H1 (cell line): ENCODE results near the gene CCL15. TPM values are rescaled to one million over a fixed set of nuclear protein-coding genes. Genes with fewer than 3 reads are reported as not detected.

Experiments used
- CTCF ChIA-PET: fragments of 300-600 bp; sonication (Branson Sonifier 250); formaldehyde crosslinking; loops from one replicate; lab custom pipeline; 2021; ENCODE audit not compliant: partially characterized antibody; lab: Charles Lee
- POLR2A ChIA-PET: fragments of 300-600 bp; sonication (Branson Sonifier 250); formaldehyde crosslinking; loops from one replicate; lab custom pipeline; 2021; ENCODE audit warnings: inconsistent platforms; ENCODE audit not compliant: partially characterized antibody; lab: Charles Lee
- DNase-seq, 2 experiments: peaks; one replicate each; pipeline versions ENCODE4 v3.0.0 to v3.0.0-alpha.2; 2010 to 2022; ENCODE audit warnings: low spot score in 2 of 2, low read depth in 1 of 2, mixed read lengths in 1 of 2
- FAIRE-seq: peaks from 2 replicates; lab custom pipeline; 2011; peaks lifted over from hg19 to GRCh38; lab: Jason Lieb, UNC
- H2AFZ ChIP-seq: 2 replicates; pipeline ENCODE4 v1.8.1; 2012; ENCODE audit warnings: low read length, inconsistent platforms
- H2AK5ac ChIP-seq: 2 replicates; pipeline ENCODE4 v1.6.1; 2013; ENCODE audit warnings: low read depth, low read length
- H2BK120ac ChIP-seq: replicated peaks from 2 replicates; pipeline ENCODE3; 2013; ENCODE audit warnings: low read depth, low read length, inconsistent platforms
- H2BK12ac ChIP-seq: 2 replicates; pipeline ENCODE4 v1.6.1; 2013; ENCODE audit warnings: low read depth, low read length
- H2BK15ac ChIP-seq: 2 replicates; pipeline ENCODE4 v1.6.1; 2013; ENCODE audit warnings: low read length
- H2BK20ac ChIP-seq: 2 replicates; pipeline ENCODE4 v1.6.1; 2013; ENCODE audit warnings: low read length
- H2BK5ac ChIP-seq: 2 replicates; pipeline ENCODE4 v1.6.1; 2013; ENCODE audit warnings: low read depth, low read length
- H3K14ac ChIP-seq: 2 replicates; pipeline ENCODE4 v1.6.1; 2013; ENCODE audit warnings: inconsistent platforms; ENCODE audit not compliant: insufficient read length
- H3K18ac ChIP-seq: 2 replicates; pipeline ENCODE4 v1.6.1; 2013; ENCODE audit warnings: low read length; ENCODE audit errors: extremely low read depth
- H3K23ac ChIP-seq: 2 replicates; pipeline ENCODE4 v1.6.1; 2013; ENCODE audit warnings: inconsistent platforms; ENCODE audit not compliant: insufficient read length
- H3K23me2 ChIP-seq: 2 replicates; pipeline ENCODE4 v1.6.1; 2013; ENCODE audit warnings: low read depth, low read length
- H3K27ac ChIP-seq: 2 replicates; pipeline ENCODE4 v1.6.1; 2011; ENCODE audit warnings: low read depth, low read length, inconsistent platforms
- H3K27me3 ChIP-seq, 4 experiments: replicated peaks in 1 of 4; 1 replicate in 1 of 4; 2 replicates in 3 of 4; pipeline versions ENCODE4 v1.6.1 to v1.8.1; 2011 to 2013; ENCODE audit warnings: low read length in 3 of 4, mild to moderate bottlenecking in 3 of 4, inconsistent platforms in 2 of 4, mixed read lengths in 2 of 4, moderate library complexity in 1 of 4; ENCODE audit not compliant: control insufficient read depth in 3 of 4, insufficient read depth in 3 of 4; ENCODE audit errors: extremely low read depth in 1 of 4
- H3K36me3 ChIP-seq, 4 experiments: 2 replicates each; pipeline versions ENCODE4 v1.6.1 to v1.8.1; 2011 to 2013; ENCODE audit warnings: mild to moderate bottlenecking in 4 of 4, low read length in 3 of 4, moderate library complexity in 2 of 4, control low read depth in 1 of 4, inconsistent platforms in 1 of 4; ENCODE audit not compliant: insufficient read depth in 4 of 4, control insufficient read depth in 2 of 4
- H3K4ac ChIP-seq: replicated peaks from 2 replicates; pipeline ENCODE3; 2013; ENCODE audit warnings: low read length, low read depth, mixed read lengths, inconsistent platforms; ENCODE audit not compliant: insufficient read length
- H3K4me1 ChIP-seq, 4 experiments: replicated peaks in 1 of 4; 1 replicate in 1 of 4; 2 replicates in 3 of 4; pipeline versions ENCODE4 v1.6.1 to v1.8.1; 2011 to 2013; ENCODE audit warnings: low read length in 3 of 4, inconsistent platforms in 2 of 4, mixed read lengths in 1 of 4; ENCODE audit not compliant: insufficient read depth in 4 of 4, control insufficient read depth in 3 of 4
- H3K4me2 ChIP-seq, 2 experiments: 2 replicates each; pipeline versions ENCODE4 v1.6.1 to v1.8.1; 2011 to 2013; ENCODE audit warnings: low read depth in 2 of 2, low read length in 2 of 2, control low read depth in 1 of 2, inconsistent platforms in 1 of 2, mild to moderate bottlenecking in 1 of 2; ENCODE audit not compliant: insufficient read depth in 1 of 2
- H3K4me3 ChIP-seq, 4 experiments: fragments of 200-600, 300-600 bp in 1 of 4; sonication (generic), shearing (Covaris generic), sonication (Bioruptor Twin) in 1 of 4; 2 replicates each; pipeline versions ENCODE4 v1.5.1 to v1.8.1; 2011 to 2016; ENCODE audit warnings: low read length in 4 of 4, low read depth in 3 of 4, control low read depth in 2 of 4, inconsistent platforms in 2 of 4, mild to moderate bottlenecking in 2 of 4, mixed read lengths in 1 of 4, moderate library complexity in 1 of 4; ENCODE audit not compliant: insufficient read depth in 2 of 4; ENCODE audit errors: extremely low read depth in 1 of 4
- H3K56ac ChIP-seq: replicated peaks from 2 replicates; pipeline ENCODE3; 2013; ENCODE audit warnings: low read depth, mild to moderate bottlenecking, mixed read lengths, low read length, inconsistent platforms; ENCODE audit not compliant: insufficient read length
- H3K79me1 ChIP-seq: 2 replicates; pipeline ENCODE4 v1.6.1; 2013; ENCODE audit warnings: low read depth, low read length, control low read depth
- H3K79me2 ChIP-seq, 2 experiments: 2 replicates each; pipeline versions ENCODE4 v1.6.1 to v1.8.1; 2012 to 2013; ENCODE audit warnings: low read length in 2 of 2, mild to moderate bottlenecking in 2 of 2, inconsistent platforms in 1 of 2; ENCODE audit not compliant: insufficient read depth in 2 of 2, control insufficient read depth in 1 of 2
- H3K9ac ChIP-seq, 4 experiments: replicated peaks in 1 of 4; 1 replicate in 1 of 4; 2 replicates in 3 of 4; pipeline versions ENCODE4 v1.6.1 to v1.8.1; 2011 to 2013; ENCODE audit warnings: low read depth in 3 of 4, low read length in 3 of 4, control low read depth in 2 of 4, mild to moderate bottlenecking in 2 of 4, moderate library complexity in 2 of 4, inconsistent platforms in 1 of 4; ENCODE audit errors: extremely low read depth in 1 of 4
- H3K9me3 ChIP-seq, 2 experiments: 2 replicates each; pipeline versions ENCODE4 v1.6.1 to v1.8.1; 2012 to 2013; ENCODE audit warnings: mild to moderate bottlenecking in 2 of 2, moderate library complexity in 2 of 2, control low read depth in 1 of 2, inconsistent platforms in 1 of 2, low read depth in 1 of 2, low read length in 1 of 2, mixed read lengths in 1 of 2; ENCODE audit not compliant: insufficient read depth in 2 of 2
- H4K20me1 ChIP-seq, 2 experiments: replicated peaks in 1 of 2; 2 replicates each; pipeline versions ENCODE3 to v1.8.1; 2011 to 2013; ENCODE audit warnings: inconsistent platforms in 2 of 2, low read length in 2 of 2, mild to moderate bottlenecking in 1 of 2; ENCODE audit not compliant: insufficient read depth in 2 of 2, control insufficient read depth in 1 of 2
- H4K5ac ChIP-seq: 2 replicates; pipeline ENCODE4 v1.6.1; 2013; ENCODE audit warnings: low read length, low read depth, mixed read lengths, inconsistent platforms; ENCODE audit not compliant: insufficient read length
- H4K8ac ChIP-seq: 2 replicates; pipeline ENCODE4 v1.8.0; 2013; ENCODE audit warnings: mild to moderate bottlenecking, moderate library complexity, low read length, inconsistent platforms; ENCODE audit not compliant: insufficient read depth; ENCODE audit errors: extremely low read depth
- H4K91ac ChIP-seq: replicated peaks from 2 replicates; pipeline ENCODE3; 2013; ENCODE audit warnings: low read length, mixed read lengths, inconsistent platforms; ENCODE audit not compliant: insufficient read length
- CEBPB ChIP-seq: IDR thresholded peaks from 2 replicates; pipeline ENCODE4 v1.6.1; 2012; ENCODE audit warnings: low read depth, low read length
- CHD1 ChIP-seq: IDR thresholded peaks from 2 replicates; pipeline ENCODE4 v1.6.1; 2012; ENCODE audit warnings: low read depth, low read length, improper control_type of control experiment
- KDM1A ChIP-seq: fragments of 200-600, 300-600 bp; sonication (generic); IDR thresholded peaks from 2 replicates; pipeline ENCODE4 v1.7.1; 2016; ENCODE audit warnings: mild to moderate bottlenecking, low read length, borderline replicate concordance
- NANOG ChIP-seq: IDR thresholded peaks from 2 replicates; pipeline ENCODE4 v1.6.1; 2011; ENCODE audit warnings: low read length, low read depth, mild to moderate bottlenecking, inconsistent platforms; ENCODE audit not compliant: insufficient read depth, poor library complexity, severe bottlenecking
- POLR2AphosphoS5 ChIP-seq: IDR thresholded peaks from 2 replicates; pipeline ENCODE4 v1.6.1; 2011; ENCODE audit warnings: low read depth, low read length
- SP2 ChIP-seq: IDR thresholded peaks from 2 replicates; pipeline ENCODE4 v1.6.1; 2012; ENCODE audit warnings: mild to moderate bottlenecking, low read length, inconsistent platforms
- SP4 ChIP-seq: IDR thresholded peaks from 2 replicates; pipeline ENCODE4 v1.6.1; 2012; ENCODE audit warnings: low read length, inconsistent platforms
- TCF12 ChIP-seq: IDR thresholded peaks from 2 replicates; pipeline ENCODE4 v1.6.1; 2011; ENCODE audit warnings: low read depth, mild to moderate bottlenecking, low read length
- WGBS, 2 experiments: shearing (Covaris generic) in 1 of 2; methylation state at CpG; one replicate each; pipeline versions ENCODE4 v1.1.6 to v1.1.7; 2013 to 2015; ENCODE audit warnings: low lambda C conversion rate in 2 of 2, mixed read lengths in 2 of 2, inconsistent platforms in 1 of 2, low coverage in 1 of 2, missing lambda C conversion rate in 1 of 2; ENCODE audit not compliant: insufficient replicate concordance in 2 of 2, insufficient coverage in 1 of 2, insufficient read length in 1 of 2; ENCODE audit errors: extremely low coverage in 1 of 2, missing lambda C conversion rate in 1 of 2; 5-methylcytosine and 5-hydroxymethylcytosine counted together
- polyA plus RNA-seq, 7 experiments: library from polyadenylated mRNA; depleted of rRNA in 3 of 7; stranded (reverse) in 5 of 7; unstranded in 2 of 7; fragments of >200 nt in 5 of 7; fragments of 200-250 nt in 2 of 7; gene quantifications; 1 replicate in 5 of 7; 2 replicates in 1 of 7; 4 replicates in 1 of 7; pipeline versions ENCODE4 v1.2.1 to v1.2.3, GENCODE V29; 2011 to 2013; ENCODE audit warnings: missing spikeins in 2 of 7, mixed read lengths in 2 of 7
- total RNA-seq: library from RNA; stranded (reverse); fragmentation: NEBNext Ultra II Directional; extraction: Animal tissue kit (Norgen Biotek cat#: 25700); gene quantifications from 2 replicates; pipeline ENCODE4 v1.2.1, GENCODE V29; 2021

Gene CCL15
- total and polyA plus RNA-seq, 2 of the 8 experiments (the other 6 are each of a cell fraction or from before 2014, with no cell fraction given): not detected

- Histone ChIP-seq H3K4me2 (no peak overlapping the region), H3K23me2 (no peaks in the 10 kb centered on the region), H3K27ac (no peak overlapping the region), H4K91ac (no peak overlapping the region), H3K79me2 (no peaks in the 10 kb centered on the region), H2AK5ac (no peak overlapping the region), H4K20me1 (no peaks in the 10 kb centered on the region), H3K14ac (no peak overlapping the region), H2AFZ (no peak overlapping the region), H2BK5ac (no peak overlapping the region), H3K9ac (no peak overlapping the region), H2BK120ac (no peak overlapping the region), H2BK15ac (no peak overlapping the region), H3K79me1 (no peaks in the 10 kb centered on the region), H3K56ac (no peak overlapping the region), H2BK20ac (no peak overlapping the region), H3K23ac (no peak overlapping the region), H4K5ac (no peak overlapping the region), H3K18ac (no peak overlapping the region), H3K4me3 (no peak overlapping the region), H3K4ac (no peak overlapping the region), H3K36me3 (no peaks in the 10 kb centered on the region), H3K9me3 (no peaks in the 10 kb centered on the region), H4K8ac (no peak overlapping the region), H2BK12ac (no peak overlapping the region), H3K4me1 (no peaks in the 10 kb centered on the region), H3K27me3 (peaks cover 0 to 2% (median 0%) of the 10 kb centered on the region in 4 experiments; a peak in 1 of 7 replicates)
- DNase-seq (no peak), FAIRE-seq (no peak)
- 91% methylated on average over 4 of the region's 4 CpGs; no CpG with 5 or more reads in 1 of the 2 experiments for WGBS, 2 experiments
- no peak for TF ChIP-seq POLR2AphosphoS5
- no peak for TF ChIP-seq CEBPB
- TF ChIP-seq SP2: no peak
- TF ChIP-seq NANOG: no peak
- no peak for TF ChIP-seq TCF12
- no peak for TF ChIP-seq KDM1A
- TF ChIP-seq SP4: no peak
- no peak for TF ChIP-seq CHD1
- POLR2A ChIA-PET: no interaction called here
- CTCF ChIA-PET: no interaction called here
Measured at GRCh38 chr17:36036235-36036634, 34.9 kb upstream of the CCL15 start.
